HEK293 (cell line): ENCODE results near the gene CST7.

Source experiments
- CTCF ChIA-PET: fragments of 350-600 bp; formaldehyde crosslinking; extraction: SDS; loops from one replicate; lab custom pipeline; 2021; ENCODE audit warnings: antibody characterized with exemption; lab: Yijun Ruan, JAX
- POLR2A ChIA-PET: fragments of 300-600 bp; formaldehyde crosslinking; extraction: SDS; loops from one replicate; lab custom pipeline; 2020; ENCODE audit warnings: antibody characterized with exemption, inconsistent platforms; lab: Yijun Ruan, JAX
- H3K27ac ChIP-seq: fragments of 200-500 bp; sonication (Bioruptor generic); 2 replicates; pipeline ENCODE4 v1.5.1; 2014; ENCODE audit warnings: low read depth, low read length, control low read depth, inconsistent platforms; ENCODE audit errors: extremely low read depth
- H3K36me3 ChIP-seq, 2 experiments: fragments of 200-500 bp in 1 of 2; sonication (Bioruptor generic) in 1 of 2; 1 replicate in 1 of 2; 2 replicates in 1 of 2; pipeline ENCODE4 v1.5.1; 2014 to 2017; ENCODE audit warnings: inconsistent platforms in 2 of 2, low read length in 2 of 2; ENCODE audit not compliant: control insufficient read depth in 2 of 2, insufficient read depth in 1 of 2
- H3K4me1 ChIP-seq: fragments of 200-500 bp; sonication (Bioruptor generic); 2 replicates; pipeline ENCODE4 v1.5.1; 2014; ENCODE audit warnings: mild to moderate bottlenecking, low read length, inconsistent platforms; ENCODE audit not compliant: control insufficient read depth, insufficient read depth
- H3K4me3 ChIP-seq: 2 replicates; pipeline ENCODE4 v1.5.1; 2011; ENCODE audit warnings: low read depth, mild to moderate bottlenecking, control low read depth, low read length, moderate library complexity
- H3K9me3 ChIP-seq: fragments of 200-500 bp; sonication (Bioruptor generic); 2 replicates; pipeline ENCODE4 v1.5.1; 2014; ENCODE audit warnings: low read depth, low read length, inconsistent platforms; ENCODE audit not compliant: control insufficient read depth, insufficient read depth
- EGR2 ChIP-seq: fragments of 450-650 bp; formaldehyde crosslinking; IDR thresholded peaks from 2 replicates; pipeline ENCODE4 v1.5.1; 2016; ENCODE audit warnings: low read depth, missing biosample characterization, missing genetic modification characterization
- FEZF1 ChIP-seq: fragments of 450-650 bp; formaldehyde crosslinking; IDR thresholded peaks from 2 replicates; pipeline ENCODE4 v1.5.1; 2016; ENCODE audit warnings: missing biosample characterization, missing genetic modification characterization
- GLIS2 ChIP-seq: fragments of 450-650 bp; formaldehyde crosslinking; IDR thresholded peaks from 2 replicates; pipeline ENCODE4 v1.5.1; 2016; ENCODE audit warnings: missing biosample characterization, missing genetic modification characterization
- IKZF3 ChIP-seq: fragments of 450-650 bp; IDR thresholded peaks from 2 replicates; pipeline ENCODE4 v1.5.0; 2018; ENCODE audit warnings: missing biosample characterization, mild to moderate bottlenecking, missing genetic modification characterization, moderate library complexity
- KLF1 ChIP-seq: fragments of 450-650 bp; formaldehyde crosslinking; IDR thresholded peaks from 2 replicates; pipeline ENCODE4 v1.5.1; 2016; ENCODE audit warnings: missing biosample characterization, missing genetic modification characterization
- ZBTB44 ChIP-seq: fragments of 450-650 bp; IDR thresholded peaks from 2 replicates; pipeline ENCODE4 v1.5.1; 2018; ENCODE audit warnings: missing biosample characterization, mild to moderate bottlenecking, missing genetic modification characterization
- ZEB2 ChIP-seq: fragments of 450-650 bp; formaldehyde crosslinking; IDR thresholded peaks from 2 replicates; pipeline ENCODE4 v1.5.1; 2016; ENCODE audit warnings: missing biosample characterization, missing genetic modification characterization
- ZFP3 ChIP-seq: fragments of 450-650 bp; formaldehyde crosslinking; IDR thresholded peaks from 2 replicates; pipeline ENCODE4 v1.5.1; 2016; ENCODE audit warnings: low read depth, missing biosample characterization, missing genetic modification characterization
- ZFP41 ChIP-seq: fragments of 450-650 bp; formaldehyde crosslinking; IDR thresholded peaks from 2 replicates; pipeline ENCODE4 v1.5.1; 2016; ENCODE audit warnings: missing biosample characterization, missing genetic modification characterization, borderline replicate concordance
- ZNF2 ChIP-seq: fragments of 450-650 bp; formaldehyde crosslinking; IDR thresholded peaks from 2 replicates; pipeline ENCODE4 v1.5.1; 2016; ENCODE audit warnings: missing biosample characterization, missing genetic modification characterization
- ZNF214 ChIP-seq: fragments of 450-650 bp; formaldehyde crosslinking; IDR thresholded peaks from 2 replicates; pipeline ENCODE4 v1.5.1; 2017; ENCODE audit warnings: missing biosample characterization, mild to moderate bottlenecking, missing genetic modification characterization, borderline replicate concordance
- ZNF335 ChIP-seq: fragments of 450-650 bp; formaldehyde crosslinking; conservative IDR thresholded peaks from 2 replicates; pipeline ENCODE4 v1.5.1; 2016; ENCODE audit warnings: missing biosample characterization, missing genetic modification characterization
- ZNF37A ChIP-seq: fragments of 450-650 bp; IDR thresholded peaks from 2 replicates; pipeline ENCODE4 v1.5.1; 2018; ENCODE audit warnings: missing biosample characterization, missing genetic modification characterization
- ZNF548 ChIP-seq: fragments of 450-650 bp; formaldehyde crosslinking; IDR thresholded peaks from 2 replicates; pipeline ENCODE4 v1.5.1; 2016; ENCODE audit warnings: missing biosample characterization, missing genetic modification characterization
- ZNF639 ChIP-seq: fragments of 450-650 bp; formaldehyde crosslinking; IDR thresholded peaks from 2 replicates; pipeline ENCODE4 v1.5.1; 2016; ENCODE audit warnings: missing biosample characterization, missing genetic modification characterization
- ZNF747 ChIP-seq: fragments of 450-650 bp; formaldehyde crosslinking; IDR thresholded peaks from 2 replicates; pipeline ENCODE4 v1.5.1; 2016; ENCODE audit warnings: missing biosample characterization, missing genetic modification characterization
- TF ChIP-seq, protein P1 (sequence below): fragments of 450-650 bp; formaldehyde crosslinking; IDR thresholded peaks from 2 replicates; pipeline ENCODE4 v1.5.1; 2017; ENCODE audit warnings: missing biosample characterization, missing genetic modification characterization
- TF ChIP-seq, protein P2 (sequence below): fragments of 450-650 bp; formaldehyde crosslinking; IDR thresholded peaks from 2 replicates; pipeline ENCODE4 v1.5.1; 2017; ENCODE audit warnings: missing biosample characterization, missing genetic modification characterization
- TF ChIP-seq, protein P3 (sequence below): fragments of 450-650 bp; formaldehyde crosslinking; IDR thresholded peaks from 2 replicates; pipeline ENCODE4 v1.5.1; 2017; ENCODE audit warnings: missing biosample characterization, missing genetic modification characterization
- TF ChIP-seq, protein P4 (sequence below): fragments of 450-650 bp; formaldehyde crosslinking; IDR thresholded peaks from 2 replicates; pipeline ENCODE4 v1.5.1; 2016; ENCODE audit warnings: missing biosample characterization, missing genetic modification characterization

CST7 gene

GRCh38 chr20:25005220-25005619 lies 56.2 kb downstream of the CST7 start (continued):
- TF ChIP-seq, protein P1, sequence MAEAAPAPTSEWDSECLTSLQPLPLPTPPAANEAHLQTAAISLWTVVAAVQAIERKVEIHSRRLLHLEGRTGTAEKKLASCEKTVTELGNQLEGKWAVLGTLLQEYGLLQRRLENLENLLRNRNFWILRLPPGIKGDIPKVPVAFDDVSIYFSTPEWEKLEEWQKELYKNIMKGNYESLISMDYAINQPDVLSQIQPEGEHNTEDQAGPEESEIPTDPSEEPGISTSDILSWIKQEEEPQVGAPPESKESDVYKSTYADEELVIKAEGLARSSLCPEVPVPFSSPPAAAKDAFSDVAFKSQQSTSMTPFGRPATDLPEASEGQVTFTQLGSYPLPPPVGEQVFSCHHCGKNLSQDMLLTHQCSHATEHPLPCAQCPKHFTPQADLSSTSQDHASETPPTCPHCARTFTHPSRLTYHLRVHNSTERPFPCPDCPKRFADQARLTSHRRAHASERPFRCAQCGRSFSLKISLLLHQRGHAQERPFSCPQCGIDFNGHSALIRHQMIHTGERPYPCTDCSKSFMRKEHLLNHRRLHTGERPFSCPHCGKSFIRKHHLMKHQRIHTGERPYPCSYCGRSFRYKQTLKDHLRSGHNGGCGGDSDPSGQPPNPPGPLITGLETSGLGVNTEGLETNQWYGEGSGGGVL (tag by site-specific recombination), result no peak
- TF ChIP-seq ZFP41 (tag by site-specific recombination), result no peak
- TF ChIP-seq ZNF2 (tag by site-specific recombination), result no peak
- TF ChIP-seq ZNF335 (tag by site-specific recombination), result no peak

GRCh38 chr20:25005661-25006060 lies 56.6 kb downstream of the CST7 start:
- no peak overlapping the region for H3K27ac ChIP-seq
- no peaks in the 10 kb centered on the region for H3K4me1 ChIP-seq
- no peak overlapping the region for H3K4me3 ChIP-seq
- H3K9me3 ChIP-seq, result no peaks in the 10 kb centered on the region
- ChIA-PET CTCF (no interaction called here), POLR2A (no interaction called here)
- peaks cover 0 to 19% of the 10 kb centered on the region in 2 experiments; a peak in 1 of 3 replicates for H3K36me3 ChIP-seq
- TF ChIP-seq GLIS2 (tag by site-specific recombination), result no peak
- no peak for TF ChIP-seq ZNF37A
- no peak for TF ChIP-seq KLF1 (tag by site-specific recombination)
- no peak for TF ChIP-seq ZEB2 (tag by site-specific recombination)
- TF ChIP-seq, protein P2, sequence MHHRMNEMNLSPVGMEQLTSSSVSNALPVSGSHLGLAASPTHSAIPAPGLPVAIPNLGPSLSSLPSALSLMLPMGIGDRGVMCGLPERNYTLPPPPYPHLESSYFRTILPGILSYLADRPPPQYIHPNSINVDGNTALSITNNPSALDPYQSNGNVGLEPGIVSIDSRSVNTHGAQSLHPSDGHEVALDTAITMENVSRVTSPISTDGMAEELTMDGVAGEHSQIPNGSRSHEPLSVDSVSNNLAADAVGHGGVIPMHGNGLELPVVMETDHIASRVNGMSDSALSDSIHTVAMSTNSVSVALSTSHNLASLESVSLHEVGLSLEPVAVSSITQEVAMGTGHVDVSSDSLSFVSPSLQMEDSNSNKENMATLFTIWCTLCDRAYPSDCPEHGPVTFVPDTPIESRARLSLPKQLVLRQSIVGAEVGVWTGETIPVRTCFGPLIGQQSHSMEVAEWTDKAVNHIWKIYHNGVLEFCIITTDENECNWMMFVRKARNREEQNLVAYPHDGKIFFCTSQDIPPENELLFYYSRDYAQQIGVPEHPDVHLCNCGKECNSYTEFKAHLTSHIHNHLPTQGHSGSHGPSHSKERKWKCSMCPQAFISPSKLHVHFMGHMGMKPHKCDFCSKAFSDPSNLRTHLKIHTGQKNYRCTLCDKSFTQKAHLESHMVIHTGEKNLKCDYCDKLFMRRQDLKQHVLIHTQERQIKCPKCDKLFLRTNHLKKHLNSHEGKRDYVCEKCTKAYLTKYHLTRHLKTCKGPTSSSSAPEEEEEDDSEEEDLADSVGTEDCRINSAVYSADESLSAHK (tag by site-specific recombination), result no peak
- no peak for TF ChIP-seq ZFP3 (tag by site-specific recombination)
- TF ChIP-seq ZNF747 (tag by site-specific recombination), result no peak
- TF ChIP-seq ZNF639, result no peak
- TF ChIP-seq ZNF548 (tag by site-specific recombination), result no peak
- no peak for TF ChIP-seq ZBTB44 (tag by site-specific recombination)
- TF ChIP-seq IKZF3 (tag by site-specific recombination), result no peak
- TF ChIP-seq ZNF214 (tag by site-specific recombination), result no peak
- TF ChIP-seq FEZF1, result no peak
- TF ChIP-seq, protein P3, sequence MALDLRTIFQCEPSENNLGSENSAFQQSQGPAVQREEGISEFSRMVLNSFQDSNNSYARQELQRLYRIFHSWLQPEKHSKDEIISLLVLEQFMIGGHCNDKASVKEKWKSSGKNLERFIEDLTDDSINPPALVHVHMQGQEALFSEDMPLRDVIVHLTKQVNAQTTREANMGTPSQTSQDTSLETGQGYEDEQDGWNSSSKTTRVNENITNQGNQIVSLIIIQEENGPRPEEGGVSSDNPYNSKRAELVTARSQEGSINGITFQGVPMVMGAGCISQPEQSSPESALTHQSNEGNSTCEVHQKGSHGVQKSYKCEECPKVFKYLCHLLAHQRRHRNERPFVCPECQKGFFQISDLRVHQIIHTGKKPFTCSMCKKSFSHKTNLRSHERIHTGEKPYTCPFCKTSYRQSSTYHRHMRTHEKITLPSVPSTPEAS, result no peak
- TF ChIP-seq, protein P4, sequence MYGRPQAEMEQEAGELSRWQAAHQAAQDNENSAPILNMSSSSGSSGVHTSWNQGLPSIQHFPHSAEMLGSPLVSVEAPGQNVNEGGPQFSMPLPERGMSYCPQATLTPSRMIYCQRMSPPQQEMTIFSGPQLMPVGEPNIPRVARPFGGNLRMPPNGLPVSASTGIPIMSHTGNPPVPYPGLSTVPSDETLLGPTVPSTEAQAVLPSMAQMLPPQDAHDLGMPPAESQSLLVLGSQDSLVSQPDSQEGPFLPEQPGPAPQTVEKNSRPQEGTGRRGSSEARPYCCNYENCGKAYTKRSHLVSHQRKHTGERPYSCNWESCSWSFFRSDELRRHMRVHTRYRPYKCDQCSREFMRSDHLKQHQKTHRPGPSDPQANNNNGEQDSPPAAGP, result no peak
- TF ChIP-seq EGR2 (tag by site-specific recombination), result no peak
- TF ChIP-seq ZNF335 (tag by site-specific recombination), result no peak
